TTC549 (cell line): ENCODE measurements around the gene SPTBN5.
"Not testable (repeated sequence)": the region's sequence is repeated elsewhere in the genome, so short reads cannot be mapped to it uniquely, and the experiment has no call there.

ENCODE experiments used
- FAIRE-seq: peaks from 2 replicates; lab custom pipeline; 2012; peaks lifted over from hg19 to GRCh38; lab: Jason Lieb, UNC

SPTBN5 gene

DNA sequence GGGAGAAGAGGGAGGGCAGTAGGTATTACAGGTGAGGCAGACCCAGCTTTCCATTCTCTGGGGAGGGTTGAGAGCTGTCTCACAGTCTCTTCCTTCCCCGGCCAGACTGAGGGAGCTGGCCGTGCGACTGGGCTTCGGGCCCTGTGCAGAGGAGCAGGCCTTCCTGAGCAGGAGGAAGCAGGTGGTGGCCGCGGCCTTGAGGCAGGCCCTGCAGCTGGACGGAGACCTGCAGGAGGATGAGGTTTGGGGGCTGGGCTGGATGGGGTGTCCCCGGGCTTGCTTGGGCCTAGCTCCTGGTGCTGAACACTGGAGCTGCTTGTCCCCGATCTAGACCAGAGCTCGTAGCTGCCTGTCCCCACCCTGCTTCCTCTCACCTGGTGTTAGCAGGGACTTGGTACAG lies 50.3 kb downstream of the SPTBN5 start:
- FAIRE-seq, result no peak

DNA sequence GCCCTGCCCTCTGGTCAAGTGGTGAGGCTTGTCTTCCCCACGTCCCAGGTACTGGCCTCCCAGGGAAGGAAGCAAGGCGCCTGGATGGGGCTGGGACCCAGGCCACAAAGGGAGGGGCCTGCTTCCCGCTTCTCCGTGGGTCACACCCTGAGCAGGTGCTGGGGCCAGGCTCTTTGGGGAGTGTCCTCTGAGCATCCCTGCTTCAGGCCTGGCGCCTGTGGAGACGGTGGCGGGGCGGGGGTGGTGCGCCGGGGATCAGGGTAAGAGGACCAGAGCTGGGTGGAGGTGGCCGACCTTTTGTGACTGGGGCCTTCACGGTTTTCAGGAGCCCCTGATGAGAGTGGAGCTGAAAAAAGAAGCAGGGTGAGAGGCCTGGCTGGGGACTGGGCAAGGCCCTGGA lies 51.6 kb downstream of the SPTBN5 start:
- FAIRE-seq, result no peak

DNA sequence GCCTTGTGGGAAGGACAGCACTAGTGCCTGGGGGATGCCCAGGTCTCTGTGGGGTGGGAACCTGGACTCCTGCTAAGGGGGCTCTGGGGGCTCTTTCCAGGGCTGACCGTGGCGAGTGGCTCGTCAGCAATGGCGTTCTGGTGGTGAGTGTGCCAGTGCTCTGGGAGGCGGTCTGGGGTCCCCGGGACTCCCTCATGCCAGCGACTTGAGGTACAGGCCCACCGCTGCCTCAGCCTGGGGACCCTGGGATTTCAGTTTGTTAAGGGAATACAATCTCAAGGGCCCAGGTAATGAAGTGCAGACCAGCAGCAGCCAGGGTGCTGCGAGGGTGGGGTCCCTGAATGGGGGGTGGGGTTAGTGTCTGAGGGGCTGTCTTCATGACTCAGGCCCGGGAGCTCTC lies 52.7 kb downstream of the SPTBN5 start:
- no peak for FAIRE-seq

DNA sequence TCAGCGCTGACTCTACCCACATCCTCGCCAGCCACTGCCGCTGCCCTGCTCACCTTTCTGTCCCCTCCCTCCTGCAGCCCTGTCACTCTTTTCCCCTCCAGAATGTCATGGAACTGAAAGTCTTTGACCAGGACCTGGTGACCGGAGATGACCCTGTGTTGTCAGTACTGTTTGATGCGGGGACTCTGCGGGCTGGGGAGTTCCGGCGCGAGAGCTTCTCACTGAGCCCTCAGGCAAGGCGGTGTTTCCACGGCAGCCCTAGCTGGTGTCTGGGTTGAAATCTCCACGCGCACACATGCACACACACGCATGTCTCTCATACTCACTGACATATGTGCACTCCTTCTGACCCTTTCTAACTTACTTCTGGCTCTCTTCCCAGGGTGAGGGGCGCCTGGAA lies 53.2 kb downstream of the SPTBN5 start:
- FAIRE-seq, result no peak

DNA sequence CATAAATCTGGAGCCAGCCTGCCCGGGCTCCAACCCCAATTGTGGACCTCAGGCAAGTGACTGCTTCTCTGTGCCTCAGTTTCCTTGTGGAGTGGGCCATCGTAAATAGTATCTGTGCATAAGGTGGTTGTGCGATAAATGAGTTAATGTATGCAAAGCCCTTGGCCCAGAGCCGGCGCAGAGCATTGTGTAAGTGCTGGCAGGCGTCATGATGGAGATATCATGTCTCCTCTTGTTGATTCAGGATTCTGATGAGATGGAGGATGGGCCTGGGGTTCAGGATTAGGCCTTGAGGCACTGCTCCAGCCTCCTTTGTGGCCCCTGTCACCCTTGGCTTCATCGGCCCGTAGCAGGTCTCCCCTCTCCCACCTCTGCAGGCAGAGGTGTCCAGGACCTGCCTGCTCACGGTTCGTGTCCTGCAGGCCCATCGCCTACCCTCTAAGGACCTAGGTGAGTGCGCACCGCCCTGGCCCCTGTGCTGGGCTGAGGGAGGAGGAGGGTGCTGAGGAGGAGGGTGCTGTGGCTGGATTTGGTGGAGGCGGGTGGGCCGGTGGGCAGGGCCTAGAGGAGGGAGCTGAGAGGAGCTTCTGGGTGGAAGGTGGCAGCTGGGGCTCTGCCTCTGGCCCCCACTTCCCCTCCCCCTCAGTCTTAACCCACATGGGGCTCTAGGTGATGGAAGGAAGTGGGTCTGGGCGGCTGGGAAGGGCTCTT lies 53.9 kb downstream of the SPTBN5 start:
- no peak for FAIRE-seq

DNA sequence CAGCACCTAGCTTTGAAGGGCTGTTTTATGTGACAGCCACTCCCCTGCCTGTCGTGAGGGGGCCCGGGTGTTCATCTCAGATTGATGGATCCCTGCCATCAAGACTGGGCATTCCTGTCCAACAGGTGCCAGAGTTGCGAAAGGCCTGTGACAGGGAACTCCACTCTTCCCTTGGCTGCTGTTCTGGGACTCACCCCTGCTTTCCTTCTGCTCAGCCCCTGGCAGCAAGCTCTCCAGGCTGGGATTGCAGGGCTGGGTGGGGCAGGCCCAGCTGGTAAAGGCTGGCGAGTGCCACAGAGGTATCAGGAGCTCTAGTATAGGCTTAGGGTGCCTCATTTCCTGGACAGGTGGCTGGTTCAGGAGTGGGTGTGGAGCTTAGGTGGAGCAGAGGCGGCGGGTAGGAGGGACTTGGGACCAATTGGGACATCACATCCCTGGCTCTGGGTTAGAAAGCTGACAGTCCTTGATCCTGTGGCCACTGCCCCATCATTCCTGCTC lies 55.4 kb downstream of the SPTBN5 start, which contains the start of gene PLA2G4B:
Gene PLA2G4B, plus strand, starts transcription at position 448 of the 498 bp plus-strand sequence. CDS start 67 bp downstream, outside the sequence.
- no peak for FAIRE-seq

DNA sequence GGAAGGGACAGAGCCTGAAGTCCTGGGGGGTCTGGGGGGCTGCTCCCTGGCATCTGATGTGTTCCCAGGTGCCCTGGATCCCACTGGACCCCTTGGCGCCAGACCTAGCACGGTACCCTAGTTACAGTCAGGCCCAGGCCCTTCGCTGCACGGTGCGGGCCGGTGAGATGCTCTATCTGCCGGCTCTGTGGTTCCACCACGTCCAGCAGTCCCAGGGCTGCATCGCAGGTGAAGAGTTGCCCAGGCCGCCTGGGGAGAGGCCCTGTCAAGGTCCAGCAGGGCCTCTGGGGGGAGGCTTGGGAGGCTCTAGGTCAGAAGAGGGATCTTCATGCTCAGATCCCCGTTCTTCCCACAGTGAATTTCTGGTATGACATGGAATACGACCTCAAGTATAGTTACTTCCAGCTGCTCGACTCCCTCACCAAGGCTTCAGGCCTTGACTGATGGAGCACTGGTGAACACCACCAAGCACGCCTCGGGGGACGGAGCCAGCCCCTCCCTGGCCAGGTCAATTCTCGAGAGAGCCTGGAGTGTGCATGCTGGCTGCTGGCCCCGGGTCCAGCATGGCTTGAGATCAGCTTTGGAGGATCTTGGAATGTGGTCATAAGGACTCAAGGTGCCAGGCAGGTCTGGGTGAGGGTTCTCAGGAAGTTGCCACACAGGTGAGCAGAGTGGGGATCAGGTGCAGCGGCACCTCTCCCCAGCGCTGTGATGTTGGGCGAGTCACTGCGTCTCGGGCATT lies 57.0 kb downstream of the SPTBN5 start:
- FAIRE-seq, result no peak

DNA sequence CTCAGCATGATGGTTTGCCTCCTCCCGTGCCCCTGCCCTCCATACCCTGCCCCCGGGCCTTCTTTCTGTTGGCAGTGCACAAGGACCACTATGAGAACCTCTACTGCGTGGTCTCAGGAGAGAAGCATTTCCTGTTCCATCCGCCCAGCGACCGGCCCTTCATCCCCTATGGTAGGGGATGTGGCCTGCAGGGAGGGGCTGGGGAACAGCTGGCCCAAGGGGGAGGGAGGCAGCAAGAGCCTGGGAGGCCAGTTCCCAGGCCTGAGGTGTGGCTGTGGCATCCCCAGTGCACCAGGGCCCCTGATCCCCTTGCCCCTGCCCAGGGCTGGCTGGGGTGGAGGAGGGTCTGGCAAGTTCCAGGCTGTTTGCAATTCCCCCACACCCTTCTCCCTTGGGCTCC lies 57.8 kb downstream of the SPTBN5 start:
- no peak for FAIRE-seq

DNA sequence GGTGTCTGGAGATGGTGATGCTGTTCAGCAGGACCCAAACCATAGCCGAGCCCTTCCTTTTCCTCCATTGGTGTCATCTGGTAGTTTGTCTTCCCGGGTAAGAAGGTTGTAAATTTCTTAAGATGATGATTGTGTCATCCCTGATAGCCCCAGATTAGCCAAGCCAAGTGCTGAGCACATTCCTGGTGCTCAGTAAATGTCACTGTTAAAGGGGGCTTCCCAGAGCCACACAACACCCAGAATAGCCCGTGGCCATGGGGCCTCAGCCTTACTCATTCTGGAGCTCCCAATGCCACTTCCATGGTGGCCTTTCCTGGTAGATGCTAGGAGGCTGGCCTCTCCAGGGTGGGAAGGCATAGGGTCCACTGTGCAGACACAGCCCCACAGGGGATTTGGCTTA lies 59.8 kb downstream of the SPTBN5 start:
- no peak for FAIRE-seq

DNA sequence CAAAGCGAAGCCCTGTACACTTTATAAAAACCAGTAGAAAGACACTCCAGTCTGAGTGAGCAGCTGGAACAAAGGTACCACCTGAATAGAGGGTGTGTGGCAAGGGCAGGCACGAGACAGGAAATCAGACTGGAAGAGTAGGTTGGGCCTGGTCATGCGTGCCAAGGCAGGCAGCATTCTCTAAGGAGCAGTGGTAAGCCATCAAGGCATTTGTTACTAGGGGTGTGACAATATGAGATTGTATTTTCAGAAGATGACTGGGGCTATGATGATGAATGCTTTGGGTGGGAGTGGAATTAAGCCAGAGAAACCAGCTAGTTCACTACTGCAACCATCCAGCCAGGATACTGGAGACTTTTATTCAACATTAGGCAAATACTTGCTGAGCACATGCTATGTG lies 61.0 kb downstream of the SPTBN5 start:
- no peak for FAIRE-seq

DNA sequence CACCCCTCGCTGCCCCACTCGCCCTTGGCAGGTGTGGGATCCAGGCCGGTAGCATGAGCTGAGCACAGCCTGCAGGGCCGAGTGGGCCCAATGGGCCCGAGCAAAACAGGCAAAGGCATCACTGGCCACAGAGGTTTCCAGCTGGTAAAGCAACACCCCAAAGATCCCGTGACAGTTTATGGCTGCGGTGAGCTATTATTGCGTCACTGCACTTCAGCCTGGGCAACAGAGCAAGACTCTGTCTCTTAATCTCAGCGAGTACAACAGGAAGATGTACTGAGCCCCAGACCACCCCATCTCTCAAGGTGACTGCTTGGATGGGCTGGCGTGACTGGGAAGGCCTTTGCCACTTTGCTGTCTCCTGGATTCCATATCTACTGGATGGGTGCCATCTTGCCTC lies 61.6 kb downstream of the SPTBN5 start:
- no peak for FAIRE-seq

DNA sequence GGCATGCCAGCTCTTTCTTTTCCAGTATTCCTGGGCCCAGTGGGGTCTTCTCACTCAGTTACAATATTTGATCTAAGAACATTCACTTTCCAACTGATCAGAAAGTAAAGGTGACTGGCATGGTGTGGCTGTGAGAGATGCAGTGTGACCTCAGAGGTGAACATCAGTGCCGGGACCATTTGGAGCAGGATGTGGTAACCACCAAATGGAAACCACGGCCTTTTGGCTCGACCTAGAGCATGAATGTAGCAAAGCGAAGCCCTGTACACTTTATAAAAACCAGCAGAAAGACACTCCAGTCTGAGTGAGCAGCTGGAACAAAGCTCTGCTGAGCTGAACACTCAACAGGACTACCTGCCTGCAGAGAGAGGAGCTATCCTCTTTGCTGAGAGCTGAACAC lies 62.6 kb downstream of the SPTBN5 start:
- FAIRE-seq, result not testable (repeated sequence)

DNA sequence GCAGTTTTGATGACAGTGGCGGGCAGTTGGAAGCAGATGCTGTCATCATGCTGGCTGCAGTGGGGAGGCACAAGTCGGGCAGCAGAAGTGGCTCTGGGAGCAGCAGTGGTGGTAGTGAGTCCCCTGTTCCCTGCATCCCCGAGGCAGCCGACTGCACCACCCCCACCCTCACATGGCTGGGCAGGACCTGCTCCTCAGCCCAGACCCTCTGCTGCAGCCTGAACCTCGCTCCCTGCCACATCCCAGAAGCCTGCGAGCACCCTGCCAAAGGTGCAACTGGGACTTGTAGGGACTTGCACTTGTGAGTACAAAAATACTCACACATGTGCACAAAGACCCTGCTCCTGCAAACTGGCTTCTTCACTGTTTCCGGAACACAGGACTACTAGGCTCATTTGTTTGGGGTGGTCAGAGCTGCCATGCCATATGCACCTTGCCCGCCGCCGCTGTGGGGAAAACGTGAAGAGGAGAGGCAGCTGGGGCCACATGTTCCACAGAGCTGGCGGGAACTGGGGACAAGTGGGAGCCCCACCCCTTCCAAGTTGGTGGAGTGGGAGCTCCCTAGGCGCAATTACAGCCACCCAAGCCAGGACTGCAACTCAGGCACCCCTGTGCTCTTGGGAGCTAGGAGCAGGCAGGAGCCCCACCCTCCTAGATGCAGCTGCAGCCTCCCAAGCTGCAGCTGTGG lies 63.8 kb downstream of the SPTBN5 start:
- no peak for FAIRE-seq

DNA sequence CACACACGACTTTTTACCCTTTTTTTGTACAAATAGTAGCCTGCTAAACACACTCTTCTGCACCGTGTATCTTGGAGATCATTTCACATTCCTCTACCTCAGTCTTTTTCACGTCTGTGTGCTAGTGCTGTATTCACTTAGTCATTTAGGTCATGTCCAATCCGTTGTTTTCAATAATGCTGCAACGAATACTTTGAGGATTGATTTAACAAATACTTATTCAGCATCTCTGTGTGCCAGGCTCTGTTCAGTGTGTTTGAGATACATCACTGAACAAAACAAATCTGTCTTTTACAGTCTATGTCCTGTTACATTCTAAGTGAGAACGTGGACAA lies 65.1 kb downstream of the SPTBN5 start:
- no peak for FAIRE-seq

DNA sequence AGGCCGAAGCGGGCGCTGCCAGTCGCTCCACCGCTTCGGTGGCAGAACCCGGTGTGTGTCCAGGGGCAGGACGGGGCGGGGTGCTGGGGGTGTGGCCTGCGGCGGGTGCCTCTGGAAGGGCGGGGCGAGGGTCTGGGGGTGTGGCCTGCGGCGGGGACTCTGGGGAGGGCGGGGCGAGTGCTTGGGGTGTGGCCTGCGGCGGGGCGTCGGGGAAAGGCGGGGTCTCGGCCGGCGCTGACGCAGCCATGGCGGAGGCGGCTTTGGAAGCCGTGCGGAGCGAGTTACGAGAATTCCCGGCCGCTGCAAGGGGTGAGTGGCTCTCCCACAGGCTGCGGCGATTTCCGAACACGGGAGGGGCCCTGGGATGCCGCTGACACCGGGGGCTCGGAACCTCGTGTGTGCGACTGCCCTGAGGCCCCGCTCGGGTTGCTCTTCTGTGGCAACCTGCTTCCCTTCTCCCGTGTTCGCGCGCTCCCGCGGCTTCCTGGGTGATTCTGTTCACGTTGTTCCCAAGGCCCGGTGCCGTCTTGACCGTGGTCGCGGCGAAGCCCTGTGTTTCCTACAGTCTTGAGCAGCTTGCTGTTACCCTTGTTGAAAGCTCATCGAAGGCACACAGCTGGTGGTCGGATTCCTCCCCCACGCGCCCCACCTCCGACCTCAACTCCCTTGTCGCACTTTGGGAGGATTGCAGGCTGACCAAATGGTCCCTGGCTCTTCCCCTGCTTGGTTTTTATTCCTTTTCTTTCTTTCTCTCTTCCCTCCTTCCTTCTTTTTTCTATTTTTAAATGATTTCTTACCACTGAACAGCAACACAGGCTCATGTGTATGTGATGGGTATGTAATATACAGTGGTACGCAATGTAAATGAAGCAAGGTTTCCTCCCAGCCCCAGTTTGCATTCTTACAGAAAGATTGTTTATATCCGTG lies 65.7 kb downstream of the SPTBN5 start, which contains the start of gene JMJD7:
Gene JMJD7, plus strand, starts transcription at position 213 of the 927 bp plus-strand sequence. Its CDS starts 33 bp downstream, at position 246.
- FAIRE-seq, result no peak

DNA sequence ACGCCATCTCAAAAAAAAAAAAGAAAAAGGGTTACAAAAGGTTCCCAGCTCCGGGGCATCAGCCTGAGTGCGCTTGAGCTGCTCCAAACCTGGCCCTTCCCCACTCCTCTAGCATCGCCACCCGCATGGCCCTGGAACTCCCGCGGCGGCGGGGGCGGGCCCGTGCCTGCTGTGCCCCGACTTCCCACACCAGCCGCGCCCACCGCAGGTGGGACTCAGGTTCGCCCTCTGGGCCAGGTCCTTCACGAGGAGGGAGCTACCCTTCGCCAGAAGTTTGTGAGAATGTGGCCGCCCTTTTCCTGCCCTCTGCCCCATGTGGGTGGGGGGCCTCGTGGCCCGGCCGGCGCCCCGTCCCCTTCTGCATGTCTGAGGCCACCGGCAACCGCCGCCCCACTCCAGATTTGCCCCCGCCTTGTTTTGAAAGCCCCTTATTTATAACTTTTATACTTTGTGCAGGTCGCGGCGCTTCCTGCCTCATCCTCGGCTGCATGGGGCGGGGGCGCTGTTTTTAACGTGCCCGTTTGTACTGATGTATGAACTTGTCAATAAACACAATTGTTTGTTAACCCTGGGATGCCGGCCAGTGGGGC lies 66.5 kb downstream of the SPTBN5 start:
- no peak for FAIRE-seq

DNA sequence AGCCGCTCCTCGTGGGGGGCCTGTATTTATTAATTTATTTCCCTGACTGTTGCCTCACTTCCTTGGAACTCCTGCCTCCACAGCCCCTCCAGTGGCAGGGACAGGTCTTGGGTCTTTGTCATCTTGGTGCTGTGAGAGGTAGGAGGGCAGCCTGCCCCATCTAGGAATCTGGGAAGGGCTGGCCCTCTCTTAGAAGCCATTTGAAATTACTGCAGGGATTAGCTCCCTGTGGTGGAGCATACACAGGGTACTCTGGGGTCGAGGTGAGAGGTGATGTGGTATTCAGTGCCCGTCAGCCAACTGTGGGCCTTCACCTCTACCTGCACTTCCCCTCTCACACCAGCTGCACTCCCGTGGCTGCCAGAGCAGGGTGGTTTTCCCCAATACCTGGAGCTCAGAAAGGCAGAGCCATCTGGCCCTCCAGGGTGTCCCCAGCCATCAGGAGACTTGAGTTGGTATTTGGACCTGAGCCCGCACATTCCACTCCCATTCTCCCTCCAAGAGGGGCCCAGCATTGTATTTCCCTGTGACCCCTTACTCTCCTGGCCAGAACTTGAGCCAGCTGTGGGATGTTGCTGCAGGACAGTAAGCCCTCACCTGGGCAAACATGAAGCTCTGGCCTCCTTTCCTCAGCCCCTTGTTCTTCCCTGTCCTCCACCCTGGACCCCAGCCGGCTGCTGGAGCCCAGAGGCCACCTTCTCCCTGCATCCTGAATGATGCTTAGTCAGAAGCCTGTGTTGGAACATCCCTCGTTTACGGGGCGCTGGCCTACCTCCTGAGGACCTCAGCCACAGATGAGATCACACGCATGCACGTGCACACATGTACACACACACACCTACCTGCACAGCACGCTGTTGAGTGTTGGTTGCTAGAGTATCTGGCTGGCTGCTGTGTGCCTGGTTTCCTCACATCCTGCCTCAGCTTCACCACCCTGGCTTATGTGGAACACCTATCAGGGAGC lies 68.0 kb downstream of the SPTBN5 start:
- no peak for FAIRE-seq

DNA sequence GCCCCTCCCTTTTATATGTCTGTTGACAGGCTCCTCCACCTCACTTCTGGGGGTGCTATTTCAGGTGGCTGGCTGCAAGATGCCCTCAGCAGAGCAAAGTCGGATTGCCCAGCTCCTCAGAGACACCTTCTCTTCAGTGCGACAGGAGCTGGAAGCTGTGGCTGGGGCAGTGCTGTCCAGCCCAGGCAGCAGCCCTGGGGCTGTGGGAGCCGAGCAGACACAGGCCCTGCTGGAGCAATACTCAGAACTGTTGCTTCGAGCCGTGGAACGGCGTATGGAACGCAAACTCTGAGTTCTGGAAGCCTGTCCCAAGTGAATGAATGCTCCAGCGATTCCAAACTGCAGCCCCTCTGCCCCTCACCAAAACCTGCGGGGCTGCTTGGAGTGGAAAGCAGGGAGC lies 68.7 kb downstream of the SPTBN5 start:
- no peak for FAIRE-seq

DNA sequence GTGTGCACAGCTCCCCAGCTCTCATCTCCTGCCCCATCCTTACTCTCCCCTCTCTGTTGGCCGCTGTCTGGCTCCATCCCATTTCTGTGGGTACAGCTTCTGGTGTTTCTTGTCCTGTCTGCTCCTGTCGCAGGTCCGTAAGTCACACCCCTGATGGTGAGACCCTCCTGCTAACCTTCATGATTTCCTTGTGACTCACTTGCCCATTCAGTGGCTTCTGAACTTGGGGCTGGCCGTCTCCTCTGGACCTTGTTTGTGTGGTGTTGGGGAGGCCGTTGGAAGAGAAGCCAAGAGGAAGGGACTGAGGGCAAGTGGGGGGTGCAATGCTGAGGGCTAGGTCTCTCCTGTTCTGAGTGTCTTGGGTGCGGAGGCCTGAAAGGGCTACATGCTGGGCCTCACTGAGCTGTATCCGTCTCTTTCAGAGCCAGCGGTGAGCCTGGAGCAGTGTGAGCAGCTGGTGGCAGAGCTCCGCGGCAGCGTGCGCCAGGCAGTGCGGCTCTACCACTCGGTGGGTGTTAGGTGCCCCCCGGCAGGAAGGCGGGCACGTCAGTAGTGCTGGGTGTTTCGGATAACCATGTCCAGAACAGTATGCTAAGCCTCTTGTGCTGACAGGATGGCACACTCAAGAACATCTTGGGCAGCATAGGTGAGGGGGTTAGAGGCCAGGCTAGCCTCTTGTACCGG lies 69.6 kb downstream of the SPTBN5 start:
- no peak for FAIRE-seq

DNA sequence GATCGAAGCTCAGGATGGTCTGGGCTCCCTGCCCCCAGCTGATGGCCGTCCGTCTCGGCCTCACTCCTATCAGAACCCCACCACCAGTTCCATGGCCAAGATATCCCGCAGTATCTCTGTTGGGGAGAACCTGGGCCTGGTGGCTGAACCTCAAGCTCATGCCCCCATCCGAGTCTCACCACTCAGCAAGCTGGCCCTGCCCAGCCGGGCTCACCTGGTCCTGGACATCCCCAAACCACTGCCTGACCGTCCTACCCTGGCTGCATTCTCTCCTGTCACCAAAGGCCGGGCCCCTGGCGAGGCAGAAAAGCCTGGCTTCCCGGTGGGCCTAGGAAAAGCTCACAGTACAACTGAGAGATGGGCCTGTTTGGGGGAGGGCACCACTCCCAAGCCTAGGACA lies 70.4 kb downstream of the SPTBN5 start:
- no peak for FAIRE-seq
